Subcutaneous adipose tissue (tissue), 4 donors: Measurements from ENCODE around the gene PAPSS1. TPM values are rescaled to one million over a fixed set of nuclear protein-coding genes. Genes with fewer than 3 reads are reported as not detected.

Source experiments
- total RNA-seq, 4 donors: library from RNA; depleted of rRNA; stranded (reverse); fragments of >200 nt; gene quantifications; one replicate each; pipeline ENCODE4 v1.1.0, GENCODE V29; 2016
- TF ChIP-seq, protein P1 (sequence below): fragments of 450-650 bp; IDR thresholded peaks from one replicate; pipeline ENCODE4 v1.5.1; 2016; ENCODE audit warnings: low read depth, mild to moderate bottlenecking, control low read depth, antibody characterized with exemption, moderate library complexity

PAPSS1 gene
- total RNA-seq, 4 donors from 2014 or later: 37.0 to 67.0 (median 44.8) TPM

- TF ChIP-seq, protein P1, sequence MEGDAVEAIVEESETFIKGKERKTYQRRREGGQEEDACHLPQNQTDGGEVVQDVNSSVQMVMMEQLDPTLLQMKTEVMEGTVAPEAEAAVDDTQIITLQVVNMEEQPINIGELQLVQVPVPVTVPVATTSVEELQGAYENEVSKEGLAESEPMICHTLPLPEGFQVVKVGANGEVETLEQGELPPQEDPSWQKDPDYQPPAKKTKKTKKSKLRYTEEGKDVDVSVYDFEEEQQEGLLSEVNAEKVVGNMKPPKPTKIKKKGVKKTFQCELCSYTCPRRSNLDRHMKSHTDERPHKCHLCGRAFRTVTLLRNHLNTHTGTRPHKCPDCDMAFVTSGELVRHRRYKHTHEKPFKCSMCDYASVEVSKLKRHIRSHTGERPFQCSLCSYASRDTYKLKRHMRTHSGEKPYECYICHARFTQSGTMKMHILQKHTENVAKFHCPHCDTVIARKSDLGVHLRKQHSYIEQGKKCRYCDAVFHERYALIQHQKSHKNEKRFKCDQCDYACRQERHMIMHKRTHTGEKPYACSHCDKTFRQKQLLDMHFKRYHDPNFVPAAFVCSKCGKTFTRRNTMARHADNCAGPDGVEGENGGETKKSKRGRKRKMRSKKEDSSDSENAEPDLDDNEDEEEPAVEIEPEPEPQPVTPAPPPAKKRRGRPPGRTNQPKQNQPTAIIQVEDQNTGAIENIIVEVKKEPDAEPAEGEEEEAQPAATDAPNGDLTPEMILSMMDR: no peak
These were observed 26.9 kb downstream of the PAPSS1 start for GRCh38 chr4:107693132-107693531.

- TF ChIP-seq, protein P1: no peak
These were observed 27.8 kb downstream of the PAPSS1 start for GRCh38 chr4:107692202-107692601.

DNA sequence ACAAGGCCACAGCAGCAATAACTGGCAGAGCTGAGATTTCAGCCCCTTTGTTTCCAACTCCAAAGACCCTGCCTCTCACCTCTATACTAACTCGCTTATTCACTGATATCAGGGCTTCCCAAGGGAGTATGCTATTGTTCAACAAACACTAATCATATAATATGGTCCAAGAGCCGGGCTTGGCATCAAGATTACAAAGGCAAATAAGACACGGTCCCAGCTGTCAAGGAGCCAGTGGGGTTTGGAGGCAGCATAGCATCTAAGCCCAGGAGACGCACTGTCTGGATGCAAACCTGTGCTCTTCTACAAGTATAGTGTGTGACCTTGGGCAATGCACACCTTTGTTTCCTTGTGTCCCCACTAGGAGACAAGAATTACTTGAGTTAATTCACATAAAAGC is 28.7 kb downstream of the PAPSS1 start:
- TF ChIP-seq, protein P1: no peak

GRCh38 chr4:107689912-107690587 is 30.0 kb downstream of the PAPSS1 start:
- TF ChIP-seq, protein P1: no peak

- TF ChIP-seq, protein P1: no peak
These were observed 31.6 kb downstream of the PAPSS1 start for GRCh38 chr4:107688421-107688820.

DNA sequence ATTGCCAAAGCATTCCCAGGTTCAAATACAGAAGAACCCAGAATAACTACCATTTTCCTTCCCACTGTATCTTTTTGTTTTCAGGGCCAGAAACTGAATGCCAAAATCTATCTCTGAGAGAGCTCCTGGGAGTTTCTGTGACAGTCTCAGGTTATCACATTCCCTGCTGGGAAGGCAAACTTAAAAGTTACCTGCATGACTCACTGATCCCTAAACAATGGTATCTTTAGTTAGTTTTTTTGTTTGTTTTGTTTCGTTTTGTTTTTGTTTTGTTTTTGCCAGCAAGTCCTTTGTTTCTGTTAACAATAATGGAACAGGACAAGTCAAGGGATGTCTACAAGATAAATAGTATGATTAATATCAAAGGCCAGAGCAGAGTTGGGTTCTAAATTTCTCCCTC is 34.3 kb downstream of the PAPSS1 start:
- TF ChIP-seq, protein P1: no peak

GRCh38 chr4:107683873-107684272 is 36.2 kb downstream of the PAPSS1 start:
- TF ChIP-seq, protein P1: no peak
